Large intestine (tissue), 3 donors: Measurements from ENCODE around the gene DHX8. TPM values are rescaled to one million over a fixed set of nuclear protein-coding genes. Genes with fewer than 3 reads are reported as not detected.

Experiments
- DNase-seq, 2 donors: peaks; one replicate each; pipeline versions ENCODE4 v3.0.0 to v3.0.0-alpha.2; 2013
- H3K27ac ChIP-seq: one replicate; pipeline ENCODE4 v1.5.1; 2013; ENCODE audit warnings: low read length
- H3K27me3 ChIP-seq: 2 replicates; pipeline ENCODE4 v1.6.1; 2013; ENCODE audit warnings: low read length; ENCODE audit not compliant: control insufficient read depth, insufficient read depth
- H3K36me3 ChIP-seq: 2 replicates; pipeline ENCODE4 v1.6.1; 2013; ENCODE audit warnings: low read length; ENCODE audit not compliant: control insufficient read depth, insufficient read depth
- H3K4me1 ChIP-seq: one replicate; pipeline ENCODE4 v1.6.1; 2013; ENCODE audit warnings: low read length; ENCODE audit not compliant: control insufficient read depth, insufficient read depth
- H3K4me3 ChIP-seq: one replicate; pipeline ENCODE4 v1.5.1; 2013; ENCODE audit warnings: low read length
- H3K9me3 ChIP-seq: one replicate; pipeline ENCODE4 v1.6.1; 2013; ENCODE audit warnings: mild to moderate bottlenecking, low read depth, low read length, moderate library complexity; ENCODE audit not compliant: control insufficient read depth
- WGBS: methylation state at CpG from one replicate; pipeline ENCODE4 v1.1.5; 2013; ENCODE audit warnings: low lambda C conversion rate; ENCODE audit not compliant: insufficient coverage; 5-methylcytosine and 5-hydroxymethylcytosine counted together
- polyA plus RNA-seq: library from polyadenylated mRNA; unstranded; fragments of 120-200 nt; gene quantifications from one replicate; pipeline ENCODE4 v1.2.1, GENCODE V29; 2013

The DHX8 gene
- polyA plus RNA-seq, 1 donor: 27.8 TPM

- Histone ChIP-seq H3K27ac (no peak overlapping the region), H3K36me3 (peaks cover 60% of the 10 kb centered on the region), H3K4me1 (peaks cover 3% of the 10 kb centered on the region), H3K4me3 (no peak overlapping the region), H3K9me3 (no peaks in the 10 kb centered on the region), H3K27me3 (no peaks in the 10 kb centered on the region)
- DNase-seq: no peak
- WGBS: 87% methylated on average over 5 of the region's 8 CpGs
Observed at GRCh38 chr17:43517615-43518386, 34.0 kb downstream of the DHX8 start.

GRCh38 chr17:43521389-43521788, 37.6 kb downstream of the DHX8 start:
- no peak for DNase-seq
- no peak overlapping the region for H3K27ac ChIP-seq
- H3K9me3 ChIP-seq: no peaks in the 10 kb centered on the region
- peaks cover 76% of the 10 kb centered on the region for H3K36me3 ChIP-seq
- H3K4me3 ChIP-seq: no peak overlapping the region
- H3K4me1 ChIP-seq: peaks cover 5% of the 10 kb centered on the region
- no peaks in the 10 kb centered on the region for H3K27me3 ChIP-seq
- no CpG with 5 or more reads among the region's 4 CpGs for WGBS

- Histone ChIP-seq H3K36me3 (peaks cover 70% of the 10 kb centered on the region), H3K4me3 (no peak overlapping the region), H3K9me3 (no peaks in the 10 kb centered on the region), H3K4me1 (peaks cover 7% of the 10 kb centered on the region), H3K27ac (no peak overlapping the region), H3K27me3 (no peaks in the 10 kb centered on the region)
- peak in 1 of 2 donors; percentile 50 for DNase-seq
- WGBS: no CpG with 5 or more reads among the region's 8 CpGs
Observed at GRCh38 chr17:43524945-43525575, 41.3 kb downstream of the DHX8 start.

- Histone ChIP-seq H3K27me3 (no peaks in the 10 kb centered on the region), H3K9me3 (no peaks in the 10 kb centered on the region), H3K4me1 (peaks cover 26% of the 10 kb centered on the region), H3K4me3 (no peak overlapping the region), H3K27ac (no peak overlapping the region), H3K36me3 (peaks cover 57% of the 10 kb centered on the region)
- no peak for DNase-seq
- no CpG with 5 or more reads among the region's 7 CpGs for WGBS
Observed at GRCh38 chr17:43526886-43527648, 43.3 kb downstream of the DHX8 start.

- no peak overlapping the region for H3K27ac ChIP-seq
- peaks cover 47% of the 10 kb centered on the region for H3K36me3 ChIP-seq
- no peak for DNase-seq
- H3K9me3 ChIP-seq: no peaks in the 10 kb centered on the region
- H3K4me1 ChIP-seq: peaks cover 32% of the 10 kb centered on the region
- no peak overlapping the region for H3K4me3 ChIP-seq
- no peaks in the 10 kb centered on the region for H3K27me3 ChIP-seq
- WGBS: no CpG with 5 or more reads among the region's 13 CpGs
Observed at GRCh38 chr17:43528319-43528987, 44.7 kb downstream of the DHX8 start.

- DNase-seq: no peak
- no CpG with 5 or more reads among the region's 20 CpGs for WGBS
- Histone ChIP-seq H3K36me3 (peaks cover 42% of the 10 kb centered on the region), H3K4me1 (peaks cover 32% of the 10 kb centered on the region), H3K27ac (no peak overlapping the region), H3K27me3 (no peaks in the 10 kb centered on the region), H3K9me3 (no peaks in the 10 kb centered on the region), H3K4me3 (no peak overlapping the region)
Observed at GRCh38 chr17:43528988-43529814, 45.4 kb downstream of the DHX8 start.

- Histone ChIP-seq H3K27ac (peak overlapping the region; percentile 42), H3K4me3 (no peak overlapping the region), H3K36me3 (peaks cover 34% of the 10 kb centered on the region), H3K9me3 (no peaks in the 10 kb centered on the region), H3K4me1 (peaks cover 32% of the 10 kb centered on the region), H3K27me3 (no peaks in the 10 kb centered on the region)
- WGBS: no CpG with 5 or more reads among the region's 6 CpGs
- no peak for DNase-seq
Observed at GRCh38 chr17:43529947-43530287, 46.1 kb downstream of the DHX8 start.

GRCh38 chr17:43530288-43531081, 46.7 kb downstream of the DHX8 start:
- peak overlapping the region; percentile 2 for H3K4me3 ChIP-seq
- no peaks in the 10 kb centered on the region for H3K9me3 ChIP-seq
- peaks cover 31% of the 10 kb centered on the region for H3K36me3 ChIP-seq
- no CpG with 5 or more reads among the region's 23 CpGs for WGBS
- H3K4me1 ChIP-seq: peaks cover 30% of the 10 kb centered on the region
- peak overlapping the region; percentile 42 for H3K27ac ChIP-seq
- H3K27me3 ChIP-seq: no peaks in the 10 kb centered on the region
- DNase-seq: peak; percentile 88 to 90

GRCh38 chr17:43531082-43531378, 47.3 kb downstream of the DHX8 start:
- no peaks in the 10 kb centered on the region for H3K9me3 ChIP-seq
- no peak for DNase-seq
- no CpG with 5 or more reads among the region's 3 CpGs for WGBS
- no peak overlapping the region for H3K4me3 ChIP-seq
- peak overlapping the region; percentile 42 for H3K27ac ChIP-seq
- H3K4me1 ChIP-seq: peaks cover 30% of the 10 kb centered on the region
- H3K27me3 ChIP-seq: no peaks in the 10 kb centered on the region
- peaks cover 25% of the 10 kb centered on the region for H3K36me3 ChIP-seq
